NB4 (cell line): ENCODE data around the gene EPAS1.

Experiments
- DNase-seq: peaks from one replicate; pipeline ENCODE4 v3.0.0; 2010; ENCODE audit warnings: low read depth
- H3K4me3 ChIP-seq: one replicate; pipeline ENCODE4 v1.5.1; 2011; ENCODE audit warnings: mild to moderate bottlenecking, low read depth, low read length, moderate library complexity
- MYC ChIP-seq: IDR thresholded peaks from 2 replicates; pipeline ENCODE4 v1.6.1; 2011; ENCODE audit warnings: low read depth, low read length
- POLR2A ChIP-seq: IDR thresholded peaks from 2 replicates; pipeline ENCODE4 v1.6.1; 2011; ENCODE audit warnings: mild to moderate bottlenecking; ENCODE audit not compliant: insufficient read length; ENCODE audit errors: extremely low read depth
- TF ChIP-seq, protein P1 (sequence below): IDR thresholded peaks from 2 replicates; pipeline ENCODE4 v1.6.1; 2011; ENCODE audit warnings: low read depth, low read length
- TF ChIP-seq, protein P2 (sequence below): IDR thresholded peaks from one replicate; pipeline ENCODE4 v1.5.1; 2012; ENCODE audit warnings: low read depth, low read length

Gene EPAS1

DNA sequence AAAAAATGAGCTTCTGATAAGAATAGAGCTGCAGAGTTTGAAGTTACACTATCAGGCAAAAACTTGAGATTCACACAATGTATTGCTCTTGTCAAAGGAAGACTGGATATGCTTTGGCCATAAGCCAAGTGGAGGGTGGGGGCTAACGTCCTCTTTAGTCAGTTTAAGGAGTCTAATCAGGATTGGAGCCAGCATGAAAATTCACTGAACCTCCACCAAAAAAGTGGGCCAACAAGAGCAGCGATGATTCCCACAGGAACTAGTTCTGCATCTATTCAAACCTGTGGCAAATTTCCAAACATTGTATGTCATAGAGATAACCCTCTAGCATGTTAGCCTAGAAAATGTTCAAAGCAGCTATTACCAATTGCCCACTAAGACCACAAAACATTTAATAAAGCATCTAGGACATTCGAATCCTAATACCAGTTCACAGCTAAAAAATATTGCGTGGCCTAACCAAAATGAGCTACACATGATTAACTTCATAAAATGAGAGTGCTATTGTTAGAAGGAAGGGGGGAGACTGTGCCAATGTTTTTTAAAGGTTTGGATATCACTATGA is 138.7 kb downstream of the EPAS1 start:
- no peak for DNase-seq
- H3K4me3 ChIP-seq, result no peak overlapping the region
- TF ChIP-seq POLR2A (no peak), MYC (no peak)
- TF ChIP-seq, protein P1, sequence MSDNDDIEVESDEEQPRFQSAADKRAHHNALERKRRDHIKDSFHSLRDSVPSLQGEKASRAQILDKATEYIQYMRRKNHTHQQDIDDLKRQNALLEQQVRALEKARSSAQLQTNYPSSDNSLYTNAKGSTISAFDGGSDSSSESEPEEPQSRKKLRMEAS, result no peak
- TF ChIP-seq, protein P2, sequence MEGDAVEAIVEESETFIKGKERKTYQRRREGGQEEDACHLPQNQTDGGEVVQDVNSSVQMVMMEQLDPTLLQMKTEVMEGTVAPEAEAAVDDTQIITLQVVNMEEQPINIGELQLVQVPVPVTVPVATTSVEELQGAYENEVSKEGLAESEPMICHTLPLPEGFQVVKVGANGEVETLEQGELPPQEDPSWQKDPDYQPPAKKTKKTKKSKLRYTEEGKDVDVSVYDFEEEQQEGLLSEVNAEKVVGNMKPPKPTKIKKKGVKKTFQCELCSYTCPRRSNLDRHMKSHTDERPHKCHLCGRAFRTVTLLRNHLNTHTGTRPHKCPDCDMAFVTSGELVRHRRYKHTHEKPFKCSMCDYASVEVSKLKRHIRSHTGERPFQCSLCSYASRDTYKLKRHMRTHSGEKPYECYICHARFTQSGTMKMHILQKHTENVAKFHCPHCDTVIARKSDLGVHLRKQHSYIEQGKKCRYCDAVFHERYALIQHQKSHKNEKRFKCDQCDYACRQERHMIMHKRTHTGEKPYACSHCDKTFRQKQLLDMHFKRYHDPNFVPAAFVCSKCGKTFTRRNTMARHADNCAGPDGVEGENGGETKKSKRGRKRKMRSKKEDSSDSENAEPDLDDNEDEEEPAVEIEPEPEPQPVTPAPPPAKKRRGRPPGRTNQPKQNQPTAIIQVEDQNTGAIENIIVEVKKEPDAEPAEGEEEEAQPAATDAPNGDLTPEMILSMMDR, result no peak
